ENCODE measurements around the gene MARCHF5.
"Not testable (repeated sequence)": the region's sequence is repeated elsewhere in the genome, so short reads cannot be mapped to it uniquely, and the experiment has no call there.

The MARCHF5 gene

GRCh38 chr10:92305133-92306072 is 14.4 kb downstream of the MARCHF5 start:
- no peak for DNase-seq

GRCh38 chr10:92309272-92309671 is 18.3 kb downstream of the MARCHF5 start:
- DNase-seq, result no peak

- DNase-seq, result no peak
Measured at GRCh38 chr10:92313750-92314149, 22.8 kb downstream of the MARCHF5 start.

- no peak for DNase-seq
Measured at GRCh38 chr10:92316610-92317009, 25.6 kb downstream of the MARCHF5 start.

GRCh38 chr10:92323079-92323478 is 32.1 kb downstream of the MARCHF5 start:
- no peak for DNase-seq

- no peak for DNase-seq
Measured at GRCh38 chr10:92327445-92328433, 36.8 kb downstream of the MARCHF5 start.

- no peak for DNase-seq
Measured at GRCh38 chr10:92328993-92329392, 38.0 kb downstream of the MARCHF5 start.

GRCh38 chr10:92329927-92330326 is 39.0 kb downstream of the MARCHF5 start:
- not testable (repeated sequence) for DNase-seq

GRCh38 chr10:92342796-92343195 is 51.8 kb downstream of the MARCHF5 start:
- no peak for DNase-seq

- DNase-seq, result not testable (repeated sequence)
Measured at GRCh38 chr10:92345575-92345974, 54.6 kb downstream of the MARCHF5 start.

GRCh38 chr10:92347035-92347676 is 56.2 kb downstream of the MARCHF5 start:
- DNase-seq, result not testable (repeated sequence)

- DNase-seq, result no peak
Measured at GRCh38 chr10:92350411-92350810, 59.4 kb downstream of the MARCHF5 start.

GRCh38 chr10:92354587-92354986 is 63.6 kb downstream of the MARCHF5 start:
- no peak for DNase-seq

- DNase-seq, result no peak
Measured at GRCh38 chr10:92356041-92356440, 65.1 kb downstream of the MARCHF5 start.

GRCh38 chr10:92363498-92363897 is 72.5 kb downstream of the MARCHF5 start:
- no peak for DNase-seq

GRCh38 chr10:92366412-92367021 is 75.5 kb downstream of the MARCHF5 start:
- no peak for DNase-seq

- DNase-seq, result no peak
Measured at GRCh38 chr10:92377962-92378361, 87.0 kb downstream of the MARCHF5 start.

- DNase-seq, result no peak
Measured at GRCh38 chr10:92381543-92381954, 90.6 kb downstream of the MARCHF5 start.

GRCh38 chr10:92382631-92383030 is 91.7 kb downstream of the MARCHF5 start:
- DNase-seq, result no peak

- DNase-seq, result no peak
Measured at GRCh38 chr10:92384741-92385140, 93.8 kb downstream of the MARCHF5 start.

- no peak for DNase-seq
Measured at GRCh38 chr10:92385831-92386230, 94.9 kb downstream of the MARCHF5 start.

GRCh38 chr10:92387289-92387940 is 96.4 kb downstream of the MARCHF5 start:
- peak in 1 of 2 experiments; percentile 31 for DNase-seq
